H9 (cell line): ENCODE results near the gene ENPEP. TPM values are rescaled to one million over a fixed set of nuclear protein-coding genes. Genes with fewer than 3 reads are reported as not detected.

Experiments
- DNase-seq: peaks from one replicate; pipeline ENCODE4 v3.0.0-alpha.2; 2017
- H2AFZ ChIP-seq: one replicate; pipeline ENCODE4 v1.6.1; 2013; ENCODE audit warnings: mild to moderate bottlenecking, low read length, control low read depth, moderate library complexity
- H2AK5ac ChIP-seq: 2 replicates; pipeline ENCODE4 v1.6.1; 2013; ENCODE audit warnings: low read length, control low read depth, mixed read lengths; ENCODE audit not compliant: insufficient read length
- H2BK120ac ChIP-seq: one replicate; pipeline ENCODE4 v1.6.1; 2013; ENCODE audit warnings: low read depth, mild to moderate bottlenecking, low read length, control low read depth, inconsistent platforms; ENCODE audit not compliant: poor library complexity, severe bottlenecking
- H2BK12ac ChIP-seq: 2 replicates; pipeline ENCODE4 v1.6.1; 2013; ENCODE audit warnings: low read length, control low read depth, mixed read lengths, low read depth; ENCODE audit not compliant: insufficient read length
- H2BK15ac ChIP-seq: 2 replicates; pipeline ENCODE4 v1.6.1; 2013; ENCODE audit warnings: low read depth, low read length, control low read depth
- H2BK20ac ChIP-seq: one replicate; pipeline ENCODE4 v1.6.1; 2013; ENCODE audit warnings: low read depth, mild to moderate bottlenecking, low read length, control low read depth, inconsistent platforms; ENCODE audit not compliant: poor library complexity, severe bottlenecking
- H2BK5ac ChIP-seq: 2 replicates; pipeline ENCODE4 v1.6.1; 2013; ENCODE audit warnings: low read length, control low read depth, mixed read lengths; ENCODE audit not compliant: insufficient read length
- H3K14ac ChIP-seq: 2 replicates; pipeline ENCODE4 v1.6.1; 2013; ENCODE audit warnings: low read length, control low read depth; ENCODE audit not compliant: insufficient read depth
- H3K18ac ChIP-seq: 2 replicates; pipeline ENCODE4 v1.6.1; 2013; ENCODE audit warnings: low read depth, mild to moderate bottlenecking, mixed read lengths, low read length, control low read depth; ENCODE audit not compliant: insufficient read length
- H3K23ac ChIP-seq: 2 replicates; pipeline ENCODE4 v1.6.1; 2013; ENCODE audit warnings: low read length, control low read depth, mixed read lengths, low read depth; ENCODE audit not compliant: insufficient read length
- H3K23me2 ChIP-seq: 2 replicates; pipeline ENCODE4 v1.6.1; 2013; ENCODE audit warnings: low read depth, mild to moderate bottlenecking, mixed read lengths, low read length, control low read depth; ENCODE audit not compliant: insufficient read length, poor library complexity, severe bottlenecking
- H3K27ac ChIP-seq: 2 replicates; pipeline ENCODE4 v1.5.1; 2013; ENCODE audit warnings: low read length, control low read depth, mixed read lengths, low read depth; ENCODE audit not compliant: insufficient read length
- H3K27me3 ChIP-seq: 2 replicates; pipeline ENCODE4 v1.6.1; 2013; ENCODE audit warnings: low read length, control low read depth, inconsistent platforms; ENCODE audit not compliant: insufficient read depth
- H3K4ac ChIP-seq: 2 replicates; pipeline ENCODE4 v1.6.1; 2013; ENCODE audit warnings: low read depth, mild to moderate bottlenecking, control low read depth, inconsistent platforms, low read length, moderate library complexity
- H3K4me1 ChIP-seq: 2 replicates; pipeline ENCODE4 v1.6.1; 2013; ENCODE audit warnings: low read length, control low read depth, inconsistent platforms; ENCODE audit not compliant: insufficient read depth
- H3K4me2 ChIP-seq: 2 replicates; pipeline ENCODE4 v1.6.1; 2013; ENCODE audit warnings: low read length, control low read depth, mixed read lengths; ENCODE audit not compliant: insufficient read length, insufficient read depth
- H3K56ac ChIP-seq: 2 replicates; pipeline ENCODE4 v1.6.1; 2013; ENCODE audit warnings: low read depth, mild to moderate bottlenecking, mixed read lengths, low read length, control low read depth; ENCODE audit not compliant: insufficient read length
- H3K79me1 ChIP-seq: 2 replicates; pipeline ENCODE4 v1.6.1; 2013; ENCODE audit warnings: low read depth, mild to moderate bottlenecking, moderate library complexity, low read length, control low read depth, inconsistent platforms; ENCODE audit not compliant: insufficient read depth, poor library complexity, severe bottlenecking
- H3K79me2 ChIP-seq: 2 replicates; pipeline ENCODE4 v1.6.1; 2013; ENCODE audit warnings: low read length, control low read depth, inconsistent platforms; ENCODE audit not compliant: insufficient read depth
- H3K9ac ChIP-seq: 2 replicates; pipeline ENCODE4 v1.6.1; 2013; ENCODE audit warnings: low read length, control low read depth, mixed read lengths; ENCODE audit not compliant: insufficient read length; ENCODE audit errors: extremely low read depth
- H3K9me3 ChIP-seq: one replicate; pipeline ENCODE4 v1.6.1; 2013; ENCODE audit warnings: low read depth, low read length, inconsistent platforms; ENCODE audit not compliant: control insufficient read depth
- H3T11ph ChIP-seq: one replicate; pipeline ENCODE4 v1.6.1; 2013; ENCODE audit warnings: mild to moderate bottlenecking, low read length, control low read depth, inconsistent platforms
- H4K20me1 ChIP-seq: one replicate; pipeline ENCODE4 v1.6.1; 2013; ENCODE audit not compliant: control insufficient read depth, insufficient read length, insufficient read depth
- H4K5ac ChIP-seq: 2 replicates; pipeline ENCODE4 v1.6.1; 2013; ENCODE audit warnings: low read depth, mild to moderate bottlenecking, mixed read lengths, low read length, control low read depth; ENCODE audit not compliant: insufficient read length
- H4K8ac ChIP-seq: replicated peaks from 2 replicates; pipeline ENCODE4 v1.6.1; 2013; ENCODE audit warnings: low read length, control low read depth, mixed read lengths, low read depth; ENCODE audit not compliant: insufficient read length
- H4K91ac ChIP-seq: 2 replicates; pipeline ENCODE4 v1.6.1; 2013; ENCODE audit warnings: low read depth, mild to moderate bottlenecking, moderate library complexity, mixed read lengths, low read length, control low read depth; ENCODE audit not compliant: insufficient read length
- H3K27ac Mint-ChIP-seq, 3 experiments: 2 replicates in 2 of 3; 3 replicates in 1 of 3; pipeline ENCODE4 v1.8.0; 2020 to 2021; ENCODE audit warnings: mixed read lengths in 3 of 3, mild to moderate bottlenecking in 1 of 3, moderate library complexity in 1 of 3
- H3K27me3 Mint-ChIP-seq: 2 replicates; pipeline ENCODE4 v1.8.0; 2021; ENCODE audit warnings: low read depth, mild to moderate bottlenecking, moderate library complexity, mixed read lengths
- H3K36me3 Mint-ChIP-seq, 3 experiments: 2 replicates in 2 of 3; 3 replicates in 1 of 3; pipeline ENCODE4 v1.8.0; 2020 to 2021; ENCODE audit warnings: low read depth in 3 of 3, mixed read lengths in 3 of 3; ENCODE audit not compliant: insufficient read depth in 1 of 3
- H3K4me1 Mint-ChIP-seq, 2 experiments: 2 replicates each; pipeline ENCODE4 v1.8.0; 2020; ENCODE audit warnings: mixed read lengths in 2 of 2
- H3K4me3 Mint-ChIP-seq, 2 experiments: 2 replicates in 1 of 2; 3 replicates in 1 of 2; pipeline ENCODE4 v1.8.0; 2020 to 2021; ENCODE audit warnings: mild to moderate bottlenecking in 2 of 2, mixed read lengths in 2 of 2, moderate library complexity in 1 of 2
- H3K9me3 Mint-ChIP-seq, 2 experiments: 2 replicates in 1 of 2; 3 replicates in 1 of 2; pipeline ENCODE4 v1.8.0; 2020; ENCODE audit warnings: mild to moderate bottlenecking in 2 of 2, mixed read lengths in 2 of 2, moderate library complexity in 1 of 2
- CTCF ChIP-seq: fragments of 200-600 bp; sonication (generic); conservative IDR thresholded peaks from 3 replicates; pipeline ENCODE4 v1.8.0; 2021; ENCODE audit warnings: antibody characterized with exemption, mild to moderate bottlenecking
- WGBS: extraction: QIAGEN DNeasy Blood & Tissue Kit; methylation state at CpG from one replicate; pipeline ENCODE4 v1.1.7; 2013; ENCODE audit warnings: missing lambda C conversion rate, low lambda C conversion rate, mixed read lengths; ENCODE audit not compliant: insufficient read length; ENCODE audit errors: extremely low coverage; 5-methylcytosine and 5-hydroxymethylcytosine counted together
- total RNA-seq: library from RNA; stranded (reverse); gene quantifications from 2 replicates; pipeline ENCODE4 v1.2.1, GENCODE V29; 2021

ENPEP gene
- total RNA-seq, 1 experiment from 2014 or later, result 0.44 TPM

- no peak overlapping the region for H3K56ac ChIP-seq
- H3K27ac ChIP-seq, result no peak overlapping the region
- no peak for TF ChIP-seq CTCF
- no peak for DNase-seq
- Mint-ChIP-seq H3K4me1 (peaks cover 4 to 9% of the 10 kb centered on the region in 2 experiments; a peak in 3 of 4 replicates), H3K36me3 (no peaks in the 10 kb centered on the region; a peak in 2 of 7 replicates), H3K27ac (no peak overlapping the region), H3K9me3 (no peaks in the 10 kb centered on the region; a peak in 1 of 5 replicates), H3K4me3 (no peak overlapping the region), H3K27me3 (no peaks in the 10 kb centered on the region)
- no peak overlapping the region for H2BK20ac ChIP-seq
- H3K4me2 ChIP-seq, result no peak overlapping the region
- no peak overlapping the region for H4K5ac ChIP-seq
- H3K79me1 ChIP-seq, result no peaks in the 10 kb centered on the region
- H2BK120ac ChIP-seq, result no peak overlapping the region
- H3K9ac ChIP-seq, result no peak overlapping the region
- H3K4ac ChIP-seq, result no peak overlapping the region
- H3K4me1 ChIP-seq, result no peaks in the 10 kb centered on the region
- no peak overlapping the region for H3K14ac ChIP-seq
- no peak overlapping the region for H3K18ac ChIP-seq
- H4K91ac ChIP-seq, result no peak overlapping the region
- H4K20me1 ChIP-seq, result no peaks in the 10 kb centered on the region
- WGBS, result no CpG with 5 or more reads among the region's 4 CpGs
- peaks cover 5% of the 10 kb centered on the region for H3K9me3 ChIP-seq
- no peak overlapping the region for H3K23ac ChIP-seq
- H2BK12ac ChIP-seq, result no peak overlapping the region
- no peaks in the 10 kb centered on the region for H3K79me2 ChIP-seq
- no peaks in the 10 kb centered on the region for H3K27me3 ChIP-seq
- H3T11ph ChIP-seq, result no peak overlapping the region
- H4K8ac ChIP-seq, result no peak overlapping the region
- no peak overlapping the region for H2AK5ac ChIP-seq
- no peak overlapping the region for H2BK5ac ChIP-seq
- H2AFZ ChIP-seq, result no peak overlapping the region
- no peak overlapping the region for H2BK15ac ChIP-seq
- H3K23me2 ChIP-seq, result no peaks in the 10 kb centered on the region
These were observed 57.1 kb downstream of the ENPEP start for GRCh38 chr4:110532901-110533589.
